Activated T-cell treated with anti-CD3 and anti-CD28 coated beads, Interleukin-2, amount 50 U/mL, for 24 hours (primary cell): Measurements from ENCODE around the gene NOA1.
"Not testable (repeated sequence)": the region's sequence is repeated elsewhere in the genome, so short reads cannot be mapped to it uniquely, and the experiment has no call there.

ENCODE experiments used
- DNase-seq: peaks from one replicate; pipeline ENCODE4 v3.0.0-alpha.2; 2020
- H3K27ac Mint-ChIP-seq: 2 replicates; pipeline ENCODE4 v1.8.0; 2020; ENCODE audit warnings: mild to moderate bottlenecking, mixed read lengths
- H3K27me3 Mint-ChIP-seq: 2 replicates; pipeline ENCODE4 v1.8.0; 2020; ENCODE audit warnings: mixed read lengths
- H3K36me3 Mint-ChIP-seq: 2 replicates; pipeline ENCODE4 v1.8.0; 2020; ENCODE audit warnings: low read depth, mixed read lengths
- H3K4me1 Mint-ChIP-seq: 2 replicates; pipeline ENCODE4 v1.8.0; 2020; ENCODE audit warnings: low read depth, mixed read lengths
- H3K4me3 Mint-ChIP-seq: 2 replicates; pipeline ENCODE4 v1.8.0; 2020; ENCODE audit warnings: mild to moderate bottlenecking, moderate library complexity, mixed read lengths
- H3K9me3 Mint-ChIP-seq: 2 replicates; pipeline ENCODE4 v1.8.0; 2020; ENCODE audit warnings: mixed read lengths

NOA1 gene

GRCh38 chr4:56931924-56932323, 45.5 kb downstream of the NOA1 start:
- Mint-ChIP-seq H3K36me3 (peaks cover 75% of the 10 kb centered on the region), H3K4me1 (peaks cover 44% of the 10 kb centered on the region), H3K27me3 (no peaks in the 10 kb centered on the region), H3K4me3 (no peak overlapping the region), H3K9me3 (no peaks in the 10 kb centered on the region), H3K27ac (no peak overlapping the region)
- DNase-seq, result no peak

GRCh38 chr4:56930638-56931037, 46.8 kb downstream of the NOA1 start:
- Mint-ChIP-seq H3K4me3 (no peak overlapping the region), H3K36me3 (peaks cover 74% of the 10 kb centered on the region), H3K9me3 (no peaks in the 10 kb centered on the region), H3K27me3 (no peaks in the 10 kb centered on the region), H3K27ac (peak overlapping the region; percentile 60), H3K4me1 (peaks cover 44% of the 10 kb centered on the region)
- no peak for DNase-seq

GRCh38 chr4:56927196-56927595, 50.2 kb downstream of the NOA1 start:
- Mint-ChIP-seq H3K27me3 (no peaks in the 10 kb centered on the region), H3K36me3 (peaks cover 76% of the 10 kb centered on the region)

DNA sequence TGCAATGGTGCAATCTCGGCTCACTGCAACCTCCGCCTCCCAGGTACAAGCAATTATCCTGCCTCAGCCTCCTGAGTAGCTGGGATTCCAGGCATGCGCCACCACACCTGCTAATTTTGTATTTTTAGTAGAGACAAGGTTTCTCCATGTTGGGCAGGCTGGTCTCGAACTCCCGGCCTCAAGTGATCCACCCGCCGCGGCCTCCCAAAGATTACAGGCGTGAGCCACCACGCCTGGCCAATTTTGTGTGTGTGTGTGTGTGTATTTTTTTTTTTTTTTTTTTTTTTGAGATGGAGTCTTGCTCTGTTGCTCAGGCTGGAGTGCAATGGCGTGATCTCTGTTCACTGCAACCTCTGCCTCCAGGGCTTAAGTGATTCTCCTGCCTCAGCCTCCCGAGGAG, 62.4 kb downstream of the NOA1 start:
- peaks cover 63% of the 10 kb centered on the region for H3K4me1 Mint-ChIP-seq
- H3K4me3 Mint-ChIP-seq, DNase-seq, H3K27me3 Mint-ChIP-seq, H3K27ac Mint-ChIP-seq, H3K9me3 Mint-ChIP-seq: not testable (repeated sequence)
- peaks cover 72% of the 10 kb centered on the region for H3K36me3 Mint-ChIP-seq

More at GRCh38 chr4:56927196-56927595, 50.2 kb downstream of the NOA1 start:
- DNase-seq, result no peak
- no peak overlapping the region for H3K4me3 Mint-ChIP-seq
- peaks cover 28% of the 10 kb centered on the region for H3K4me1 Mint-ChIP-seq
- no peaks in the 10 kb centered on the region for H3K9me3 Mint-ChIP-seq
- H3K27ac Mint-ChIP-seq, result no peak overlapping the region

- no peak overlapping the region for H3K4me3 Mint-ChIP-seq
- H3K9me3 Mint-ChIP-seq, result no peaks in the 10 kb centered on the region
- DNase-seq, result no peak
- H3K27me3 Mint-ChIP-seq, result no peaks in the 10 kb centered on the region
- peaks cover 73% of the 10 kb centered on the region for H3K36me3 Mint-ChIP-seq
- H3K27ac Mint-ChIP-seq, result peak overlapping the region; percentile 78
- H3K4me1 Mint-ChIP-seq, result peaks cover 62% of the 10 kb centered on the region
Observed at GRCh38 chr4:56914336-56914735, 63.1 kb downstream of the NOA1 start.
